Cardiac fibroblast (primary cell): ENCODE data around the gene CENPP.

Experiments
- DNase-seq, 2 donors: peaks; one replicate each; pipeline versions ENCODE4 v3.0.0 to v3.0.0-alpha.2; 2010; ENCODE audit warnings: low read depth in 2 of 2
- H3K4me3 ChIP-seq, 2 donors: replicated peaks in 1 of 2; 1 replicate in 1 of 2; 2 replicates in 1 of 2; pipeline ENCODE4 v1.5.1; 2011; ENCODE audit warnings: low read depth in 2 of 2, low read length in 2 of 2, mild to moderate bottlenecking in 2 of 2, moderate library complexity in 1 of 2
- CTCF ChIP-seq: IDR thresholded peaks from one replicate; pipeline ENCODE4 v1.5.1; 2011; ENCODE audit warnings: low read depth, mild to moderate bottlenecking, low read length, inconsistent platforms

CENPP gene

GRCh38 chr9:92496396-92497176, 170.8 kb downstream of the CENPP start:
- no peak for TF ChIP-seq CTCF
- DNase-seq = peak in 1 of 2 donors; percentile 43
- no peak overlapping the region for H3K4me3 ChIP-seq

DNA sequence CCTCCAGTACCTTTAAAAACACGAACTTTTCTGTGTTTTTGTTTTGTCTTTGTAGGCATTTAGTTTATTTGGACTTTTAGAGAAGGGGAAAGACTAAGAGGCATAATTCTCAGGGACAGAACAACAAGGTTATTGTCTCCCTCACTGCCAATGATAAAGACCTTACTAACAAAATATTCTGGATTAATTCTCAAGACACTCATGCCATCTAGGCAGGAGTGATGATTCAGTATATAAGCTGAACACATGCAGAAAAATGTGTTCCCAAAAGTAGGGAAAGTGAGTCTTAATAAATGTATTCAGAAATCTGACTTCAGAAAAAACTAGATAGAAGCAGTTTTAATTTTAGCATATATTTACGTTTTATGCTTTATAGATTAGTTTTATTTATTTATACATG, 173.9 kb downstream of the CENPP start:
- DNase-seq = no peak

DNA sequence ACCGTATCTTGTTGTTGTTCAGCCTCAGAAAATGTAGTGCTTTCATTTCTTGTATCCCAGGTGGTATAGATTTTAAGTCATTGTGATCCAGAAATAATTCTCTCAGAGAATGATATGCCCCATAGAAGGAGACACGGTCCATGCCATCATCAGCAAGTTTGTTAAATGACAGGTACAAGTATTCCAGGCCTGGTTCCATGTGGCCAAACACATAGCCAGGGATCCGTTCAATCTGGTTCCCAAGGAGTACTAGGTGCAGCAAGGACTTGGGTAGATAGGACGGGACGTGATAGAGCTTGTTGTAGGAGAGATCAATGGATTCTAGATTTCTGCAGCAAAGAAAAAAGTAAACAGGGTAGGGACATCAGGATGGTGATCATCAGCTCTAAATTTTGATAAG, 175.0 kb downstream of the CENPP start:
- TF ChIP-seq CTCF = no peak
- DNase-seq = no peak
- H3K4me3 ChIP-seq = no peak overlapping the region

More for the DNA sequence above, 173.9 kb downstream of the CENPP start:
- no peak overlapping the region for H3K4me3 ChIP-seq
- TF ChIP-seq CTCF = no peak

GRCh38 chr9:92501671-92502393, 176.1 kb downstream of the CENPP start:
- DNase-seq = peak; percentile 55 to 75
- no peak overlapping the region for H3K4me3 ChIP-seq
- TF ChIP-seq CTCF = peak; percentile 66

DNA sequence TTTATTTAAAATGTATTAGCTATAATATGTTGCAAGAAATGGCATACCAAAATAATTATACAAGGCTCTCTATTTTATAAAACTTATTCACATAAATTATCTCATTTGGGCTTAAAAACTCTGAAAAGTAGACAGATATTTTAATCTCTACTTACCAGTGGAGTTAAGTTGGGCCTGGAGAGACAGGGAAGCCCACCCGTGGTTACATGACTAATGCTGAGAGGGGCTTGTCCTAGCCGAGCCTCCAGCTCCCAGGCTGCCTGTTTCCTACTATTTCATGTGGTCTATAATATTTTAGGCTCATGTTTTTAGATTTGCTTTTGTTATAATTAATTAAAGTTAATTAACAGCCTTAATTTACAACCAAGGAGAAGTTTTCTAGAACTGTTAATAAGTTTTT, 177.4 kb downstream of the CENPP start:
- no peak overlapping the region for H3K4me3 ChIP-seq
- DNase-seq = no peak
- no peak for TF ChIP-seq CTCF

DNA sequence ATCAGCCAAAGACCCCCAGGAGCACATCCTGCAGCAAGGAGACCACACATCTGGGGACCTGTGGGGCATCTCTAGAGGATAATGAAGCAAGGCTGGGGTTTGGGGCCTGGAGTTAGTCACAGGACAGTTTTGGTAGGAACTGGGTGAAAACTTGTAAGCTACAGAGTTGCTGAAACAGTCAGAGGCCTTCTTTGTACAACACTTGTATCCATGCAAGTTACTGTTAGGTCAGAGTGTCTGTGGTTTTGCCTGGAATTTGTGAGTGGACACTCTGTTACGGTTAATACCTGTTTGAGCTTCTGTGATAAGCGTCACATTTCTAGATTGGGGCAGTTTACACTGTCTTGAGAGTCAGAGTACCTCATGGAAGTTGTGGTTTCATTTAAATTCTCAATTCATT, 179.1 kb downstream of the CENPP start:
- TF ChIP-seq CTCF = no peak
- DNase-seq = peak in 1 of 2 donors; percentile 49
- no peak overlapping the region for H3K4me3 ChIP-seq
